Measurements from ENCODE around the gene PRICKLE2.

- no peak for TF ChIP-seq FOXP1 (CRISPR knock-in tag; IDR thresholded peaks at IDR 0.05; ENCODE audit: borderline replicate concordance)
- no peak for TF ChIP-seq CTCF (IDR thresholded peaks at IDR 0.05)
- TF ChIP-seq NR2C2 (CRISPR knock-in tag; IDR thresholded peaks at IDR 0.05) = no peak
- no peak for TF ChIP-seq TCF7 (CRISPR knock-in tag; IDR thresholded peaks at IDR 0.05; ENCODE audit: low read depth)
- no peak for TF ChIP-seq NR1H2 (CRISPR knock-in tag; IDR thresholded peaks at IDR 0.05)
- no peak for TF ChIP-seq ATF2 (CRISPR knock-in tag; IDR thresholded peaks at IDR 0.05; ENCODE audit: borderline replicate concordance, low read depth)
- TF ChIP-seq CREB1 (CRISPR knock-in tag; IDR thresholded peaks at IDR 0.05) = no peak
- TF ChIP-seq MXD4 (CRISPR knock-in tag; IDR thresholded peaks at IDR 0.05; ENCODE audit: borderline replicate concordance) = no peak
- TF ChIP-seq NR3C1 (CRISPR knock-in tag; conservative IDR thresholded peaks at IDR 0.05; ENCODE audit: low read depth) = no peak
- no peak for TF ChIP-seq USF1 (CRISPR knock-in tag; IDR thresholded peaks at IDR 0.05)
- TF ChIP-seq GABPB1 (CRISPR knock-in tag; IDR thresholded peaks at IDR 0.05) = no peak
Observed at GRCh38 chr3:64207289-64208080, 17.8 kb downstream of the PRICKLE2 start.
